GM18858 (cell line): ENCODE results near the gene RTN4RL2.

Experiments
- ATAC-seq: cut with Tn5 transposase; IDR thresholded peaks from one replicate; pipeline ENCODE4 v1.9.1; 2021; ENCODE audit not compliant: unreplicated experiment

RTN4RL2 gene

GRCh38 chr11:57460022-57460757 lies at the start of gene RTN4RL2:
RTN4RL2 (plus strand) TSS chr11:57460528; CDS start chr11:57460866, 338 bp downstream.
- ATAC-seq, result no peak

- ATAC-seq, result no peak
These were observed 46.6 kb upstream of the RTN4RL2 start for GRCh38 chr11:57413681-57414080.

- ATAC-seq, result no peak
These were observed 45.6 kb upstream of the RTN4RL2 start for GRCh38 chr11:57414612-57415212.

- ATAC-seq, result no peak
These were observed 43.9 kb upstream of the RTN4RL2 start for GRCh38 chr11:57416436-57416835.

- no peak for ATAC-seq
These were observed 43.3 kb upstream of the RTN4RL2 start for GRCh38 chr11:57417056-57417455.

- no peak for ATAC-seq
These were observed 42.2 kb upstream of the RTN4RL2 start for GRCh38 chr11:57418131-57418530.

GRCh38 chr11:57419146-57419545 lies 41.2 kb upstream of the RTN4RL2 start:
- no peak for ATAC-seq

- no peak for ATAC-seq
These were observed 39.3 kb upstream of the RTN4RL2 start for GRCh38 chr11:57421066-57421465.

GRCh38 chr11:57421805-57422204 lies 38.5 kb upstream of the RTN4RL2 start:
- ATAC-seq, result no peak

- ATAC-seq, result no peak
These were observed 37.7 kb upstream of the RTN4RL2 start for GRCh38 chr11:57422669-57423068.

- ATAC-seq, result no peak
These were observed 36.1 kb upstream of the RTN4RL2 start for GRCh38 chr11:57424137-57424791.

- peak; percentile 94 for ATAC-seq
These were observed 35.4 kb upstream of the RTN4RL2 start for GRCh38 chr11:57424792-57425564.

GRCh38 chr11:57425565-57426438 lies 34.5 kb upstream of the RTN4RL2 start:
- no peak for ATAC-seq

GRCh38 chr11:57426439-57426928 lies 33.8 kb upstream of the RTN4RL2 start:
- ATAC-seq, result no peak

GRCh38 chr11:57426929-57427726 lies 33.2 kb upstream of the RTN4RL2 start, which contains the start of gene SLC43A3:
SLC43A3 (minus strand) TSS chr11:57427121; CDS start chr11:57426172, 949 bp downstream.
- peak; percentile 40 for ATAC-seq

GRCh38 chr11:57427727-57428082 lies 32.6 kb upstream of the RTN4RL2 start:
- no peak for ATAC-seq

- no peak for ATAC-seq
These were observed 31.7 kb upstream of the RTN4RL2 start for GRCh38 chr11:57428643-57429042.

- ATAC-seq, result no peak
These were observed 30.4 kb upstream of the RTN4RL2 start for GRCh38 chr11:57429946-57430345.

- no peak for ATAC-seq
These were observed 29.4 kb upstream of the RTN4RL2 start for GRCh38 chr11:57430952-57431351.
